H9 (cell line): ENCODE results near the gene CDK6. TPM values are rescaled to one million over a fixed set of nuclear protein-coding genes. Genes with fewer than 3 reads are reported as not detected.

Experiments used
- DNase-seq: peaks from one replicate; pipeline ENCODE4 v3.0.0-alpha.2; 2017
- H2AFZ ChIP-seq: one replicate; pipeline ENCODE4 v1.6.1; 2013; ENCODE audit warnings: mild to moderate bottlenecking, low read length, control low read depth, moderate library complexity
- H2AK5ac ChIP-seq: 2 replicates; pipeline ENCODE4 v1.6.1; 2013; ENCODE audit warnings: low read length, control low read depth, mixed read lengths; ENCODE audit not compliant: insufficient read length
- H2BK120ac ChIP-seq: one replicate; pipeline ENCODE4 v1.6.1; 2013; ENCODE audit warnings: low read depth, mild to moderate bottlenecking, low read length, control low read depth, inconsistent platforms; ENCODE audit not compliant: poor library complexity, severe bottlenecking
- H2BK12ac ChIP-seq: 2 replicates; pipeline ENCODE4 v1.6.1; 2013; ENCODE audit warnings: low read length, control low read depth, mixed read lengths, low read depth; ENCODE audit not compliant: insufficient read length
- H2BK15ac ChIP-seq: 2 replicates; pipeline ENCODE4 v1.6.1; 2013; ENCODE audit warnings: low read depth, low read length, control low read depth
- H2BK20ac ChIP-seq: one replicate; pipeline ENCODE4 v1.6.1; 2013; ENCODE audit warnings: low read depth, mild to moderate bottlenecking, low read length, control low read depth, inconsistent platforms; ENCODE audit not compliant: poor library complexity, severe bottlenecking
- H2BK5ac ChIP-seq: 2 replicates; pipeline ENCODE4 v1.6.1; 2013; ENCODE audit warnings: low read length, control low read depth, mixed read lengths; ENCODE audit not compliant: insufficient read length
- H3K14ac ChIP-seq: 2 replicates; pipeline ENCODE4 v1.6.1; 2013; ENCODE audit warnings: low read length, control low read depth; ENCODE audit not compliant: insufficient read depth
- H3K18ac ChIP-seq: 2 replicates; pipeline ENCODE4 v1.6.1; 2013; ENCODE audit warnings: low read depth, mild to moderate bottlenecking, mixed read lengths, low read length, control low read depth; ENCODE audit not compliant: insufficient read length
- H3K23ac ChIP-seq: 2 replicates; pipeline ENCODE4 v1.6.1; 2013; ENCODE audit warnings: low read length, control low read depth, mixed read lengths, low read depth; ENCODE audit not compliant: insufficient read length
- H3K23me2 ChIP-seq: 2 replicates; pipeline ENCODE4 v1.6.1; 2013; ENCODE audit warnings: low read depth, mild to moderate bottlenecking, mixed read lengths, low read length, control low read depth; ENCODE audit not compliant: insufficient read length, poor library complexity, severe bottlenecking
- H3K27ac ChIP-seq: 2 replicates; pipeline ENCODE4 v1.5.1; 2013; ENCODE audit warnings: low read length, control low read depth, mixed read lengths, low read depth; ENCODE audit not compliant: insufficient read length
- H3K27me3 ChIP-seq: 2 replicates; pipeline ENCODE4 v1.6.1; 2013; ENCODE audit warnings: low read length, control low read depth, inconsistent platforms; ENCODE audit not compliant: insufficient read depth
- H3K4ac ChIP-seq: 2 replicates; pipeline ENCODE4 v1.6.1; 2013; ENCODE audit warnings: low read depth, mild to moderate bottlenecking, control low read depth, inconsistent platforms, low read length, moderate library complexity
- H3K4me1 ChIP-seq: 2 replicates; pipeline ENCODE4 v1.6.1; 2013; ENCODE audit warnings: low read length, control low read depth, inconsistent platforms; ENCODE audit not compliant: insufficient read depth
- H3K4me2 ChIP-seq: 2 replicates; pipeline ENCODE4 v1.6.1; 2013; ENCODE audit warnings: low read length, control low read depth, mixed read lengths; ENCODE audit not compliant: insufficient read length, insufficient read depth
- H3K56ac ChIP-seq: 2 replicates; pipeline ENCODE4 v1.6.1; 2013; ENCODE audit warnings: low read depth, mild to moderate bottlenecking, mixed read lengths, low read length, control low read depth; ENCODE audit not compliant: insufficient read length
- H3K79me1 ChIP-seq: 2 replicates; pipeline ENCODE4 v1.6.1; 2013; ENCODE audit warnings: low read depth, mild to moderate bottlenecking, moderate library complexity, low read length, control low read depth, inconsistent platforms; ENCODE audit not compliant: insufficient read depth, poor library complexity, severe bottlenecking
- H3K79me2 ChIP-seq: 2 replicates; pipeline ENCODE4 v1.6.1; 2013; ENCODE audit warnings: low read length, control low read depth, inconsistent platforms; ENCODE audit not compliant: insufficient read depth
- H3K9ac ChIP-seq: 2 replicates; pipeline ENCODE4 v1.6.1; 2013; ENCODE audit warnings: low read length, control low read depth, mixed read lengths; ENCODE audit not compliant: insufficient read length; ENCODE audit errors: extremely low read depth
- H3K9me3 ChIP-seq: one replicate; pipeline ENCODE4 v1.6.1; 2013; ENCODE audit warnings: low read depth, low read length, inconsistent platforms; ENCODE audit not compliant: control insufficient read depth
- H3T11ph ChIP-seq: one replicate; pipeline ENCODE4 v1.6.1; 2013; ENCODE audit warnings: mild to moderate bottlenecking, low read length, control low read depth, inconsistent platforms
- H4K20me1 ChIP-seq: one replicate; pipeline ENCODE4 v1.6.1; 2013; ENCODE audit not compliant: control insufficient read depth, insufficient read length, insufficient read depth
- H4K5ac ChIP-seq: 2 replicates; pipeline ENCODE4 v1.6.1; 2013; ENCODE audit warnings: low read depth, mild to moderate bottlenecking, mixed read lengths, low read length, control low read depth; ENCODE audit not compliant: insufficient read length
- H4K8ac ChIP-seq: replicated peaks from 2 replicates; pipeline ENCODE4 v1.6.1; 2013; ENCODE audit warnings: low read length, control low read depth, mixed read lengths, low read depth; ENCODE audit not compliant: insufficient read length
- H4K91ac ChIP-seq: 2 replicates; pipeline ENCODE4 v1.6.1; 2013; ENCODE audit warnings: low read depth, mild to moderate bottlenecking, moderate library complexity, mixed read lengths, low read length, control low read depth; ENCODE audit not compliant: insufficient read length
- H3K27ac Mint-ChIP-seq, 3 experiments: 2 replicates in 2 of 3; 3 replicates in 1 of 3; pipeline ENCODE4 v1.8.0; 2020 to 2021; ENCODE audit warnings: mixed read lengths in 3 of 3, mild to moderate bottlenecking in 1 of 3, moderate library complexity in 1 of 3
- H3K27me3 Mint-ChIP-seq: 2 replicates; pipeline ENCODE4 v1.8.0; 2021; ENCODE audit warnings: low read depth, mild to moderate bottlenecking, moderate library complexity, mixed read lengths
- H3K36me3 Mint-ChIP-seq, 3 experiments: 2 replicates in 2 of 3; 3 replicates in 1 of 3; pipeline ENCODE4 v1.8.0; 2020 to 2021; ENCODE audit warnings: low read depth in 3 of 3, mixed read lengths in 3 of 3; ENCODE audit not compliant: insufficient read depth in 1 of 3
- H3K4me1 Mint-ChIP-seq, 2 experiments: 2 replicates each; pipeline ENCODE4 v1.8.0; 2020; ENCODE audit warnings: mixed read lengths in 2 of 2
- H3K4me3 Mint-ChIP-seq, 2 experiments: 2 replicates in 1 of 2; 3 replicates in 1 of 2; pipeline ENCODE4 v1.8.0; 2020 to 2021; ENCODE audit warnings: mild to moderate bottlenecking in 2 of 2, mixed read lengths in 2 of 2, moderate library complexity in 1 of 2
- H3K9me3 Mint-ChIP-seq, 2 experiments: 2 replicates in 1 of 2; 3 replicates in 1 of 2; pipeline ENCODE4 v1.8.0; 2020; ENCODE audit warnings: mild to moderate bottlenecking in 2 of 2, mixed read lengths in 2 of 2, moderate library complexity in 1 of 2
- CTCF ChIP-seq: fragments of 200-600 bp; sonication (generic); conservative IDR thresholded peaks from 3 replicates; pipeline ENCODE4 v1.8.0; 2021; ENCODE audit warnings: antibody characterized with exemption, mild to moderate bottlenecking
- WGBS: extraction: QIAGEN DNeasy Blood & Tissue Kit; methylation state at CpG from one replicate; pipeline ENCODE4 v1.1.7; 2013; ENCODE audit warnings: missing lambda C conversion rate, low lambda C conversion rate, mixed read lengths; ENCODE audit not compliant: insufficient read length; ENCODE audit errors: extremely low coverage; 5-methylcytosine and 5-hydroxymethylcytosine counted together
- total RNA-seq: library from RNA; stranded (reverse); gene quantifications from 2 replicates; pipeline ENCODE4 v1.2.1, GENCODE V29; 2021

Gene CDK6
- total RNA-seq, 1 experiment from 2014 or later, result 30.0 TPM

DNA sequence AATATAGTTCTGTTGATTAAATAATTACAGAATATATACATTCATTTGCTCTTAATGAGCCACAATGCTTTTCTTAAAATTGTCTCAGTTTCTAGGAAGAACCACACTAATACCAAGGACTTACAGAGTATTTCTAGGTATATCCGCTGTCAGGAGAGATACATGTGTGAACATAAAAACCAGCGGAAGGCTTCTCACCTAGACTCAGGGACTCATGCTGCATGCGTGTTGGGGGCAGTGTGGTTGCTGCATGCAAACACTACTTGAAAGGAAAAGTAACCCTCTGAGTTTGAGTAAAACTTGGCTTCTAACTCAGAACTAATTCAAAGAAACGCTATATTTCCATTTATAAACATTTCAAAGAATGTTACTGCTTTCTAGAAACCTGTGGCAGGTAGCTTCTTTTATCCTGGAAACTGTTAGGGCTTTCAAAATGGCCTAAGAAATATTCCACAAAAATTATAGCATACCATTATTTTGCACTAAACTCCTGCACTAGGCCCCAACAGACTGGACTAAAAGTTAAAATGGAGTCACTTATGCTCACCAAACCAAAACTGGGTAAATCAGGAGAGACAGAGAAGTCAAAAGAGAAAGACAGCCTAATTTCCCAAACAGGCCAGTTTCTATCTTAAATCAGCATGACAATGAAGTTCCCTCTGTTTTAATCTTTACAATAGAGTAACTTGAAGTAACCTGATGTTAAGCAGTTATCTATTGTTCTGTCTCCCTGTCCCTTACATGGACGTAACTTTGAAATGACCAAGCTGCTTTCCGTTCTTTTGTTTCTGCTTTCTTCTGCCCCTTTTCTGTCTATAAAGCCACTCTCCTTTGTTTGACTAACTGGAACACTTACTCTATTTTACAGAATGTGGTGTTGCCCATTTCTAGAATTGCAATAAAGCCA lies 151.0 kb downstream of the CDK6 start:
- no peak overlapping the region for H3K14ac ChIP-seq
- no peak overlapping the region for H2BK12ac ChIP-seq
- H3K4me1 Mint-ChIP-seq, result peaks cover 55 to 65% of the 10 kb centered on the region in 2 experiments
- H4K5ac ChIP-seq, result no peak overlapping the region
- H3K18ac ChIP-seq, result no peak overlapping the region
- no peak overlapping the region for H3K23ac ChIP-seq
- peaks cover 6% of the 10 kb centered on the region; the same call in 1 of the 2 replicates for H3K4me1 ChIP-seq
- H2BK5ac ChIP-seq, result no peak overlapping the region
- peaks cover 20% of the 10 kb centered on the region for H3K27me3 Mint-ChIP-seq
- H3T11ph ChIP-seq, result no peak overlapping the region
- H2AFZ ChIP-seq, result no peak overlapping the region
- H3K23me2 ChIP-seq, result no peaks in the 10 kb centered on the region
- WGBS, result no CpG with 5 or more reads among the region's 6 CpGs
- DNase-seq, result no peak
- no peak overlapping the region for H2BK15ac ChIP-seq
- no peaks in the 10 kb centered on the region for H3K9me3 ChIP-seq
- H3K9ac ChIP-seq, result no peak overlapping the region
- no peak overlapping the region for H2AK5ac ChIP-seq
- H3K36me3 Mint-ChIP-seq, result peaks cover 0 to 9% (median 1%) of the 10 kb centered on the region in 3 experiments; a peak in 3 of 7 replicates
- no peaks in the 10 kb centered on the region for H3K79me1 ChIP-seq
- H3K27ac Mint-ChIP-seq, result peak overlapping the region in 2 of 3 experiments; percentile 58 to 86; a peak in 4 of 7 replicates
- no peaks in the 10 kb centered on the region for H3K79me2 ChIP-seq
- no peak overlapping the region for H3K27ac ChIP-seq
- no peak overlapping the region for H3K56ac ChIP-seq
- H3K4me3 Mint-ChIP-seq, result no peak overlapping the region
- H4K8ac ChIP-seq, result no peak overlapping the region
- no peak overlapping the region for H3K4me2 ChIP-seq
- H2BK120ac ChIP-seq, result no peak overlapping the region
- no peak overlapping the region for H2BK20ac ChIP-seq
- H3K9me3 Mint-ChIP-seq, result peaks cover 1 to 6% of the 10 kb centered on the region in 2 experiments; a peak in 2 of 5 replicates
- H4K20me1 ChIP-seq, result no peaks in the 10 kb centered on the region
- no peak overlapping the region for H3K4ac ChIP-seq
- TF ChIP-seq CTCF, result no peak
- H4K91ac ChIP-seq, result no peak overlapping the region
- H3K27me3 ChIP-seq, result no peaks in the 10 kb centered on the region; the same call in 1 of the 2 replicates
